Measurements from ENCODE around the gene LPIN1. TPM values are rescaled to one million over a fixed set of nuclear protein-coding genes. Genes with fewer than 3 reads are reported as not detected.

LPIN1 gene
- total RNA-seq, 1 experiment from 2014 or later: 13.9 TPM

DNA sequence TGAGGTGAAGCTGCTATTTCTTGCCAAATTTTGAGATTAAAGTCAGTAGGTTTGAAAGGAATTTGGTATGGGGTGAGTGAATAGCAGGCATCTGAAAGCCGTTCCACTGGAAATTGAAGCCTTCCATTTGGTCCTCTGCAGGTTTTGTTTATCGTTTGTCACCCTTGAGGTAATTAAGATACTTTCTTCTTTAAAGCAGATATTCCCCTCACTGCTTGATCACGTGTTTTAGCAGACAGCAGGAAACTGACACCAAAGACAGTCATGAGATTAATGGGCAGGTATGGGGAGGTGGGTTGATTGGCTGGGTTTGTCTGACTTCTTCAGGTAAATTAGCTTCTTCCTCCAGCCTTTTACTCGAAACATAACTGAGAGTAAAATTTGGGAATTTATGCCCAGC, 10.7 kb downstream of the LPIN1 start:
- Mint-ChIP-seq H3K4me1 (peaks cover 44% of the 10 kb centered on the region), H3K27ac (no peak overlapping the region), H3K4me3 (no peak overlapping the region), H3K9me3 (peaks cover 24% of the 10 kb centered on the region), H3K27me3 (ENCODE audit: low read depth) (no peaks in the 10 kb centered on the region), H3K36me3 (peaks cover 28% of the 10 kb centered on the region)
- TF ChIP-seq, protein P1, sequence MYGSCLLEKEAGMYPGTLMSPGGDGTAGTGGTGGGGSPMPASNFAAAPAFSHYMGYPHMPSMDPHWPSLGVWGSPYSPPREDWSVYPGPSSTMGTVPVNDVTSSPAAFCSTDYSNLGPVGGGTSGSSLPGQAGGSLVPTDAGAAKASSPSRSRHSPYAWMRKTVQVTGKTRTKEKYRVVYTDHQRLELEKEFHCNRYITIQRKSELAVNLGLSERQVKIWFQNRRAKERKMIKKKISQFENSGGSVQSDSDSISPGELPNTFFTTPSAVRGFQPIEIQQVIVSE (CRISPR knock-in tag; IDR thresholded peaks at IDR 0.05; ENCODE audit: borderline replicate concordance): no peak
- TF ChIP-seq NR2C2 (CRISPR knock-in tag; IDR thresholded peaks at IDR 0.05) (no peak), CTCF (IDR thresholded peaks at IDR 0.05) (no peak), SMAD3 (CRISPR knock-in tag; IDR thresholded peaks at IDR 0.05; ENCODE audit: borderline replicate concordance) (no peak), FOXJ3 (CRISPR knock-in tag; IDR thresholded peaks at IDR 0.05; ENCODE audit: borderline replicate concordance) (no peak), IRF2 (CRISPR knock-in tag; IDR thresholded peaks at IDR 0.05; ENCODE audit: borderline replicate concordance, low read depth) (no peak), PRDM15 (CRISPR knock-in tag; IDR thresholded peaks at IDR 0.05) (no peak), RORB (CRISPR knock-in tag; IDR thresholded peaks at IDR 0.05) (no peak), ETV6 (CRISPR knock-in tag; IDR thresholded peaks at IDR 0.05) (no peak), CREB1 (CRISPR knock-in tag; IDR thresholded peaks at IDR 0.05) (no peak), ZNF396 (CRISPR knock-in tag; IDR thresholded peaks at IDR 0.05; ENCODE audit: borderline replicate concordance) (no peak)
- TF ChIP-seq, protein P2, sequence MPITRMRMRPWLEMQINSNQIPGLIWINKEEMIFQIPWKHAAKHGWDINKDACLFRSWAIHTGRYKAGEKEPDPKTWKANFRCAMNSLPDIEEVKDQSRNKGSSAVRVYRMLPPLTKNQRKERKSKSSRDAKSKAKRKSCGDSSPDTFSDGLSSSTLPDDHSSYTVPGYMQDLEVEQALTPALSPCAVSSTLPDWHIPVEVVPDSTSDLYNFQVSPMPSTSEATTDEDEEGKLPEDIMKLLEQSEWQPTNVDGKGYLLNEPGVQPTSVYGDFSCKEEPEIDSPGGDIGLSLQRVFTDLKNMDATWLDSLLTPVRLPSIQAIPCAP (CRISPR knock-in tag; IDR thresholded peaks at IDR 0.05): no peak
- POLR2A ChIA-PET: no interaction called here
- CTCF ChIA-PET: interaction anchor here (0.8 to 1.6 kb wide), 5 partner anchors 12 to 69 kb away, joined by 3 to 6 read pairs (median 5); no protein-coding TSS in a partner anchor
- DNase-seq (ENCODE audit: low spot score) (no peak), ATAC-seq (no peak)

GRCh38 chr2:11758187-11758586, 11.8 kb downstream of the LPIN1 start:
- ChIA-PET POLR2A (interaction anchor here (0.6 kb wide), 1 partner anchor 248 kb away, joined by 4 read pairs; no protein-coding TSS in a partner anchor), CTCF (interaction anchor here (1.5 kb wide), 1 partner anchor 14 kb away, joined by 6 read pairs; no protein-coding TSS in a partner anchor)
- H3K4me1 Mint-ChIP-seq: peaks cover 39% of the 10 kb centered on the region
- H3K36me3 Mint-ChIP-seq: peaks cover 28% of the 10 kb centered on the region
- TF ChIP-seq E2F5 (CRISPR knock-in tag; IDR thresholded peaks at IDR 0.05) (no peak), PREB (CRISPR knock-in tag; IDR thresholded peaks at IDR 0.05; ENCODE audit: borderline replicate concordance) (no peak), ZNF121 (CRISPR knock-in tag; IDR thresholded peaks at IDR 0.05) (no peak), MXD4 (CRISPR knock-in tag; IDR thresholded peaks at IDR 0.05; ENCODE audit: borderline replicate concordance) (no peak), NFE2L1 (CRISPR knock-in tag; IDR thresholded peaks at IDR 0.05) (no peak), USF1 (CRISPR knock-in tag; IDR thresholded peaks at IDR 0.05) (no peak)
- ATAC-seq (no peak), DNase-seq (ENCODE audit: low spot score) (no peak)
- no peak overlapping the region for H3K4me3 Mint-ChIP-seq
- H3K27ac Mint-ChIP-seq: no peak overlapping the region
- H3K27me3 Mint-ChIP-seq (ENCODE audit: low read depth): no peaks in the 10 kb centered on the region
- H3K9me3 Mint-ChIP-seq: peaks cover 24% of the 10 kb centered on the region
